ENCODE results near the gene CCDC15.

CCDC15 gene

GRCh38 chr11:124953753-124954589 is at the start of gene CCDC15:
Gene CCDC15, plus strand, starts transcription at chr11:124954202. Its CDS starts 531 bp downstream, at chr11:124954733.
- DNase-seq (ENCODE audit: low read depth), result peak; percentile 96

- no peak for DNase-seq (ENCODE audit: low read depth)
These were observed 38.2 kb upstream of the CCDC15 start for GRCh38 chr11:124915541-124916369.

- no peak for DNase-seq (ENCODE audit: low read depth)
These were observed 37.7 kb upstream of the CCDC15 start for GRCh38 chr11:124916370-124916710.

GRCh38 chr11:124917115-124917637 is 36.8 kb upstream of the CCDC15 start:
- peak; percentile 57 for DNase-seq (ENCODE audit: low read depth)

GRCh38 chr11:124918950-124919349 is 35.1 kb upstream of the CCDC15 start, which contains the start of gene HEPN1:
Gene HEPN1, plus strand, starts transcription at chr11:124919250.
- DNase-seq (ENCODE audit: low read depth), result no peak

- no peak for DNase-seq (ENCODE audit: low read depth)
These were observed 34.1 kb upstream of the CCDC15 start for GRCh38 chr11:124919898-124920297.

GRCh38 chr11:124920356-124920755 is 33.6 kb upstream of the CCDC15 start:
- no peak for DNase-seq (ENCODE audit: low read depth)

- peak; percentile 51 for DNase-seq (ENCODE audit: low read depth)
These were observed 33.0 kb upstream of the CCDC15 start for GRCh38 chr11:124920870-124921609.

- no peak for DNase-seq (ENCODE audit: low read depth)
These were observed 31.2 kb upstream of the CCDC15 start for GRCh38 chr11:124922831-124923230.

GRCh38 chr11:124923296-124923695 is 30.7 kb upstream of the CCDC15 start:
- DNase-seq (ENCODE audit: low read depth), result no peak

- DNase-seq (ENCODE audit: low read depth), result no peak
These were observed 24.9 kb upstream of the CCDC15 start for GRCh38 chr11:124928942-124929665.

- no peak for DNase-seq (ENCODE audit: low read depth)
These were observed 23.2 kb upstream of the CCDC15 start for GRCh38 chr11:124930799-124931198.

GRCh38 chr11:124934862-124935547 is 19.0 kb upstream of the CCDC15 start:
- peak; percentile 76 for DNase-seq (ENCODE audit: low read depth)

- no peak for DNase-seq (ENCODE audit: low read depth)
These were observed 18.2 kb upstream of the CCDC15 start, which contains the start of gene HEPACAM for GRCh38 chr11:124935548-124936514. Gene HEPACAM, minus strand, starts transcription at chr11:124936047. Its CDS starts 41 bp downstream, at chr11:124936006.

- DNase-seq (ENCODE audit: low read depth), result no peak
These were observed 16.6 kb upstream of the CCDC15 start for GRCh38 chr11:124937336-124937935.

GRCh38 chr11:124938206-124938765 is 15.7 kb upstream of the CCDC15 start:
- DNase-seq (ENCODE audit: low read depth), result peak; percentile 15

GRCh38 chr11:124938970-124939369 is 15.0 kb upstream of the CCDC15 start:
- no peak for DNase-seq (ENCODE audit: low read depth)

GRCh38 chr11:124941703-124942102 is 12.3 kb upstream of the CCDC15 start:
- DNase-seq (ENCODE audit: low read depth), result no peak

Data from fibroblast of gingiva (primary cell).